T-helper 1 cell treated with Interleukin-12 subunit alpha and Interleukin-12 subunit beta and Interleukin-4 antibody, amounts not matched to agents 30 ng/mL and 1 ng/mL, for 36 hours (primary cell): ENCODE measurements around the gene SLC29A4. TPM values are rescaled to one million over a fixed set of nuclear protein-coding genes. Genes with fewer than 3 reads are reported as not detected.

ENCODE experiments used
- intact Hi-C: fragments of 100-400 bp; cut with micrococcal nuclease; formaldehyde crosslinking; loops from one replicate; pipeline ENCODE4 v1.15.1; 2024
- total RNA-seq: library from RNA; stranded (reverse); gene quantifications from 2 replicates; pipeline ENCODE4 v1.2.3, GENCODE V29; 2022

Gene SLC29A4
- total RNA-seq, 1 donor from 2014 or later = 0.12 TPM

DNA sequence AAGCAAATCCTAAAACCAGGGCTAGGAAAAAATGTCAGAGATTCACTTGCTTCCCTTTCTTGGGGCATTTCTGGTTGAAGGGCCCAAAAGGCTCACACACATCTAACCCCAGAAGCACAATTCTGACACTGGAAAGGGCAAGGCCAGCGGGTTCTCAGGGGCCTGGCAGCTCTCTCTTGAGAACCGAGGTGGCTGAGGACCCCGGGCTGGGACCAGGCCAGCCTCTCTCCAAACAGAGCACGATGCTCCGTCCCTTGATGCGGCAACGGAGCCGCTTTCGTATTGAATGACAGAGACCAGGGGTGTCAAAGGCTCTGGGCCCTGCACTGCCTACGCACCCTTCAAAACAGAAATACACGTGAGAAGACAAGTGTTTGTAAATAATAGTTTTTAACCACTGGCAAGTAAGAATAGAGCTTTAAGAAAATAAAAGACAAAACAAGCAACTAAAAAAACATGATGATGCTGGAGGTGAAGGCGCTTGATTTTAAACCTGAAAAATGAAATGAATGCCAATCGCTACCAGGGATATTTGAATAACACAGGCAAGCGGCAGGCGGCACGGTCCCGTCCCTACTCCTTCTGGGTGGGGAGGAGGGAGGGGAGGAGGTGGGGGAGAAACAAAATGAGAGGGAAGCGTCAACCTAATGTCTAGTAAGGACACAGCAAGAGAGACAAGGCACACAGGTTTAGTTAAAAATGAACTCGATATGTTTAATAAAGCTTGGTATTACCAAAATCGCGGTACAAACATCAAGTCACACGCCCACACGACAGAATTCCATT is 68.0 kb downstream of the SLC29A4 start:
- intact Hi-C loops = no loop called here

DNA sequence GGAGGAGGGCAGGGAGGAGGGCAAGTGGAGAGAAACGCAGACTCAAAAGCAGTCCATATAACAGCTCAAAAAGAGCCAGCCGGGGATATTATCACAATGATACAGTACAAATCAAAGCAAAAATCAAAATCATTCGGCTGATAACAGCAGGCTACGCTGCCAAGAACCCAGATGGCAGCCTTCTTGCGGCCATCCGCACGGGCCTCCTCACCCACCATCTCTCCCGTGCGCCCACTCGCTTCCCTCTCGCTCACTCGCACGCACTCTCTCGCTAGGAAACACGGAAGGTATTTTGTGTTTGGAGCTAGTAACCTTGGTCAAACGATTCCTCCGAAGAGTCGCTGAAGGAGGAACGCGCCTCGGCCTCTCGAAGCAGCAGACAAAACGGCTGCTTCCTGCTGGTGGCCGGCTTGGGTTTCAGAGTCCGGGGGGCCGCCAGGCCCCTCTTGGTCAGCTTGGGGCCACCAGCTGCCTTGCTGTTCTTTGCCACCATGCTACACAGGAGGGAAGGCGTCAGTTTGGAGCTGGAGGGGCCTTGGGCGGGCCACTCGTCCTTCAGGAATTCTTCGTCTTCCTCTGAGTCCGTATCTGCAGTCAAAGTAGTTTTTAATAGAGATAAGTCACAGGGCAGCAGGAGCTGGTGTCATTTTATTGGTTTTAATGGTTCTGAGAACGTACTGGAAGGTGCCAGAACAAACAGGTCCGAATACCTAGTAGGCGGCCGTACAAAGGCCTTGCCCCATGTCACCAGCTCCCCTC is 68.9 kb downstream of the SLC29A4 start:
- intact Hi-C loops = no loop called here

DNA sequence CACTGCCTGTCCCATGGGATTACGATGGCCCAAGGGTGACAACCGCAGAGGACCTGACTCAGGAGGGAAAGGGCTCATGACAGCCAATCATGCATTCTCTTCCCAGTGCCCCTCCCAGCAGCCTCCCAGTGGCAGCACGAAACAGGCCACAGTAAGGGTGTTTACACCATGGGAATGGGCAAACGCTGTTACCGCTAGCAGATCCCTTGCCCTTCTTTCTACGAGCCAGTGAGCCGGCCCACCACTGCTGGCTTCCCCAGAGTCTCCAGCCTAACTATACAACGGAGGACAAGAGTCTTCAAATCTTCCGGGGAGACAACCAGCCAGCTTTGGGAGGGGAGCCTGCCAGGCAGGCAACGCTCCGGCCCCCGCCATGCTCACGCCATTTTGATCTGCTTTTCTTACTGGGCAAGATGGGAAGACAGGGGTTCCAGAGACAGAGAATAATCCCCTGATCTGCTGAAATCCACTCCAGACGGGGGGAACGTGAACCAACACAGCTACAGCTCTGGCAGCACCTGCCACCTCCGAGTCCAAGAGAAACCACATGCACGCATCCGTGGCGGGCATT is 69.8 kb downstream of the SLC29A4 start:
- intact Hi-C loops = no loop called here

DNA sequence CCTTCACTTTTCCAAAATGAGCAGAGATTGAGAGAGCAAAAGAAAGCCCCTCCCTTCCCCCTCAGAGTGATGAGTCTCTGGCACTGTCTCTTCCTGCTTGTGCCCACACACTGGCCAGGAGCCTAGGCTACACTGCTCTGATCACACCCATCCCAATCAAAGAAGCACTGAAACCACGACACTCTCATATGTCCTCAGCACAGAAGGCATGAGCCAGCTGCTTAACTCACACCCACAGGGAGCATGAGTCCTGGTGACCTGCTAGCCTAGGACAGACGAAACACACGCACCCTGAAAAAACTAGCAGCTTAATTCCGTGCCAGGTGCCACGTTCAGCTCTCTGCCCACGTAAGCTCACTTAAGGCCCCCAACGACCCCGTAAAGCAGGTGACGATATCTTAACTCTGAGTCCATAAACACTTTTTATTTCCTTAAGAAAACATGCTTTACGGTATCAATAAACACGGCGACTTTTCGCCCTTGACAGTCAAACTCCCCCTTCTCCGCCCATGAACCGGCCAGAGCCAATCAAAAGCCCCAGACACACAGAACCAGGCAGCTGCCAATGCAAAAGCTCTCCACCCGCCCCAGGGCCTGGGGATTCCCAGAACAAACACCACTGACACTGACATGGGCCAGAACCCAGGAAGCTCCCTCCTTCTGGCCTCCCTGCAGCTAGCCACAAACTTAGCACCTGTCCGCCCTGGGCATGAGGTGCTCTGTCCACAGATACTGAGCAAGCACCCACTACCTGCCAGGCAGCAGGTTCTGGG is 71.9 kb downstream of the SLC29A4 start:
- intact Hi-C loops = no loop called here

Other genes starting within 250 kb of the SLC29A4 start
- 14.3 and 14.4 TPM in 2 replicates for gene RBAK, start 237.1 kb upstream of the SLC29A4 start, total RNA-seq
- 52.5 and 53.2 TPM in 2 replicates for gene WIPI2, start 92.7 kb upstream of the SLC29A4 start, total RNA-seq
- 44.3 and 49.5 TPM in 2 replicates for gene TNRC18, start 140.9 kb downstream of the SLC29A4 start, total RNA-seq
- gene FBXL18, start 230.9 kb downstream of the SLC29A4 start, total RNA-seq = 13.8 and 16.1 TPM in 2 replicates
- 13,122 and 13,495 TPM in 2 replicates for gene ACTB, start 247.7 kb downstream of the SLC29A4 start, total RNA-seq